ENCODE data around the gene CYP19A1.

GRCh38 chr15:51186891-51187290 lies 151.5 kb downstream of the CYP19A1 start:
- TF ChIP-seq, protein P1, sequence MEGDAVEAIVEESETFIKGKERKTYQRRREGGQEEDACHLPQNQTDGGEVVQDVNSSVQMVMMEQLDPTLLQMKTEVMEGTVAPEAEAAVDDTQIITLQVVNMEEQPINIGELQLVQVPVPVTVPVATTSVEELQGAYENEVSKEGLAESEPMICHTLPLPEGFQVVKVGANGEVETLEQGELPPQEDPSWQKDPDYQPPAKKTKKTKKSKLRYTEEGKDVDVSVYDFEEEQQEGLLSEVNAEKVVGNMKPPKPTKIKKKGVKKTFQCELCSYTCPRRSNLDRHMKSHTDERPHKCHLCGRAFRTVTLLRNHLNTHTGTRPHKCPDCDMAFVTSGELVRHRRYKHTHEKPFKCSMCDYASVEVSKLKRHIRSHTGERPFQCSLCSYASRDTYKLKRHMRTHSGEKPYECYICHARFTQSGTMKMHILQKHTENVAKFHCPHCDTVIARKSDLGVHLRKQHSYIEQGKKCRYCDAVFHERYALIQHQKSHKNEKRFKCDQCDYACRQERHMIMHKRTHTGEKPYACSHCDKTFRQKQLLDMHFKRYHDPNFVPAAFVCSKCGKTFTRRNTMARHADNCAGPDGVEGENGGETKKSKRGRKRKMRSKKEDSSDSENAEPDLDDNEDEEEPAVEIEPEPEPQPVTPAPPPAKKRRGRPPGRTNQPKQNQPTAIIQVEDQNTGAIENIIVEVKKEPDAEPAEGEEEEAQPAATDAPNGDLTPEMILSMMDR (IDR thresholded peaks at IDR 0.05; ENCODE audit: low read length), result no peak
- TF ChIP-seq EZH2 (IDR thresholded peaks at IDR 0.05; ENCODE audit: borderline replicate concordance, low read length), result no peak

Measured in OCI-LY1 (cell line).